Stimulated activated CD4-positive, alpha-beta T cell treated with anti-CD3 and anti-CD28 coated beads, Interleukin-2, amount 100 ng/mL, for 48 hours (primary cell): Measurements from ENCODE around the gene KYAT1.
A peak's percentile ranks its signal among the peaks of the same experiment; 100 is the strongest.

Source experiments
- DNase-seq, 2 donors: peaks; one replicate each; pipeline ENCODE4 v3.0.0-alpha.2; 2020

KYAT1 gene

DNA sequence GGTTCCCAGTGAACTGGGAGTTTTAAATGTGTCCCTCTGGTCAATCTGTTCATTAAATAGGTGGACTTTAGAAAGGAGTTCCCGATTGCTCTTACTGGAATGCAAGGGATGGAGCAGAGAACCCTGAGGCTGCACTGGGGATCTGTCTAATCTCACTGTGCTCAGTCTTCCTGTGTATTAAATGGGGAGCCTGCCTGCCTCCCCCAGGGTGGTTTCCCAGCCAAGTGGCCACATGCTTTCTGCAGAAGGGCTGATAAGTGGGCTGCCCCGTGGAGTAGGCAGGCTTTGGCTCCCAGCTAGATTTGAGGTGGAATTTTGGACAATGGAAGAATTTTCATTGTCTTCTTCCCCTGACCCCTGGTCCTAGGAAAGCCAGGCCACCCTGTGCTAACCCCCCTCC, 25.0 kb upstream of the KYAT1 start:
- no peak for DNase-seq

DNA sequence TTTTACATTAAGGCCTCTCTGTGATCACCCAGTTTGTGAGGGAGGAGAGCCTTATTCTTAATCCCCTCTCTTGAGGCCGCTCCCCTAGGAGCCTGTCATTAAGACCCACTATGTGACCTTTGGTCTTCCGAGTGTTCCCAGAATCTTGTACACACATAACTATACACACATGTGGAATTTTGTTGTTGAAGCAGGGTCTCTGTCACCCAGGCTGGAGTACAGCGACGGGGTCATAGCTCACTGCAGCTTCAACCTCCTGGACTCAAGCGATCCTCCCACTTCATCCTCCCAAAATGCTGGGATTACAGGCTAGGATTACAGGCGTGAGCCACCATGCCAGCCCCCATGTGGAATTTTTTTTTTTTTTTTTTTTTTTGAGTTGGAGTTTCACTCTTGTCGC, 24.2 kb upstream of the KYAT1 start:
- DNase-seq: no peak

DNA sequence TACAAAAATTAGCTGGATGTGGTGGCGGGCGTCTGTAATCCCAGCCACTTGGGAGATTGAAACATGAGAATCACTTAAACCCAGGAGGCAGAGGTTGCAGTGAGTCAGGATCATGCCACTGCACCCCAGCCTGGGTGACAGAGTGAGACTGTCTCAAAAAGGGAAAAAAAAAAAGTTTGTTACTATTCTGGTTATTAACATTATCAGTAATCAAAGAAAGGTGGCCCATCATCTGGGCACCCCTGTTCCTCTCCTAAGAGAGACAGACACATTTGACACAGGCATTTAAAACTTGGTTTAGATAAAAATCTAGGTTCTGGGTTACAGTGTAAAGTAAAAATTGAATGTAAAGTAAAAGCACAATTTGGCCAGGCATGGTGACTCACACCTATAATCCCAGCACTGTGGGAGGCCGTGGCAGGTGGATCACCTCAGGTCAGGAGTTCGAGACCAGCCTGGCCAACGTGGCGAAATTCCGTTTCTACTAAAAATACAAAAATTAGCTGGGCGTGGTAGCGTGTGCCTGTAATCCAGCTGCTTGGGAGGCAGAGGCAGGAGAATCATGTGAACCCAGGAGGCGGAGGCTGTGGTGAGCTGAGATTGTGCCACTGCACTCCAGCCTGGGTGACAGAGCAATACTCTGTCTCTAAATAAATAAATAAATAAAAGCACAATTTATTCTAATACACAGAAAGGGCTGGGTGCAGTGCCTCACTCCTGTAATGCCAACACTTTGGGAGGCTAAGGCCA, 22.3 kb upstream of the KYAT1 start:
- DNase-seq: no peak

DNA sequence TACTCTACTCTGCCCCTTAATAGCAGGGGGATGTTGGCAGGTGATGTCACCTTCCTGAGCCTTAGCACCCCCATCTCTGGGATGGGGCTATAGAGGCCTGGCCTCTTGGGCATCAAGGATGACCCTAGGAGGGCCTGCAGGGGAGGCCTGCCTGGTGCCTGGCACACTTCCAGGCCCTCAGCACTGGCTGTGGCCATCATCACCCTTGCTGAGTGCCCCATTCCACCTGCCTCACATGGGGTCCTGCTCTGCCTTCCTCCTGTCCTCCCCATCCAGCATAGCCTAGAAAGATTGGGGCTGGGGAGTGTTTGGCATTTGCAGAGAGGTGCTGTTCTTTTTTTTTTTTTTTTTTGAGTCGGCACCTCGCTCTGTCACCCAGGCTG, 21.3 kb upstream of the KYAT1 start:
- DNase-seq: no peak

DNA sequence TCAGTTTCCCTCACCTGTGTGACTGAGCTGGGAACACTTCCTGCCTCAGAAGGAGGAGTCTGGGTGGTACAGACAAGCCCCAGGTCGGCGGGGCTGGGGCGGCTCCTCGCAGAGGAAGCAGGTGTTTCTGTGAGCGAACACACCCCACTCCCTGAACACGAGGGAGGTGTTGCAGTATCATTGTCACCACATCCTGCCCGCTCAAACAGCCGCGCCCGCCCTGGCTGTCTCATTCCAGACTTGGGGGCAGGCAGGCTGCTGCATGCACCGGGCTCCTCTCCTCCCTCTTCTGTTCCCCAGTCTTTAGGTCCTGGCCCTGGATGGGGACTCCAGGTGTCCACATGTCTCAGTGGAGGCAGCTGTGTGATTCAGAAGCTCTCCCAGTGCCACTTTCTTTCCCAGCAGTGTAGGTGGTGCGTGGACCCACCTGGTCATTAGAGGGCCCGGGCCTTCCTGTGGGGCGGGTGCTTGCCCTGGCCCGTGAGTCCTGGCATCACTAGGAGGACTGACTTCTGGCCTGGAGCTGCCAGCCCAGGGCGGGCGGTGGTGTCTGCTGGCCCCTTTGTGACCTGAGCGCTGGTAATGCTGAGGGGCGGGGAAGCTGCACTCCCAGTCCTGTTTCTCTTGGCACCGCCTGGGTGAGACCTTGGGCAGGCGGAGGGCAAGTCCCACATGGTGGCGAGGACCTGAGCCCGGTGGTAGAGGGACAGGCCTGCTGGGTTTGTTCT, 20.8 kb upstream of the KYAT1 start:
- peak; percentile 68 to 75 for DNase-seq

DNA sequence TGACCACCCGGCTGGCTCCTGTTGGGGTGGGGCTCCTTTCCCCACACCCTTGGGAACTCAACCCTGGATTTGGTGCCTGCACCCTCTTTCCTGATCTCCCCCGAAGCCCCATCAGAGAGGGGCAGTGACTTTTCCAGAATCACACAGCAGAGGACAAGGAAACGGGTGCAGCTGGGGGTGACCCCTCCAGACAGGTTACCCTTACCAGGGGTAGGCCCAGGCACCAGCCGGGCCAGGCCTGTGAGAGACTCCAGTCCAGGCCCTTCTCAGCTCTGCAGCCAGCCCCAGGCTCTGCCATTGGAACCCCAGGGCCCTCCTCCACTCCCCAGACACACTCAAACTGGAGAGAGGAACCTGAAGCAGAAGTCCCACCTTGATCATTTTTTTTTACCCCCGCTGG, 20.1 kb upstream of the KYAT1 start:
- no peak for DNase-seq

DNA sequence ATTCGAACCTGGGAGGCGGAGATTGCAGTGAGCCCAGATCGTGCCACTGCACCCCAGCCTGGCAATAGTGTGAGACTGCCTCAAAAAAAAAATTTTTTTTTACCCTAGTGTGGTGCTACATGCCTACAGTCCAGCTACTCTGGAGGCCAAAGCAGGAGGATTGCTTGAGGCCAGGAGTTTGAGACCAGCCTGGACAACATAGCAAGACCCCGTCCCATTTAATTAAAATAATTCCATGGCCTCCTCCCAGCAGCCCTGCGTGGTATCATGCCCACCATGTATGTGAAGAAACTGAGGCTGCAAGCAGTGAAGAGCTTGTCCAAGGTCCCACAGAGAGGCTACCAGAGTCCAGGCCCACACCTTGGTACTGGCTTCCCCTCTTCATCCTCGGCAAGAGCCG, 19.6 kb upstream of the KYAT1 start:
- DNase-seq: no peak

DNA sequence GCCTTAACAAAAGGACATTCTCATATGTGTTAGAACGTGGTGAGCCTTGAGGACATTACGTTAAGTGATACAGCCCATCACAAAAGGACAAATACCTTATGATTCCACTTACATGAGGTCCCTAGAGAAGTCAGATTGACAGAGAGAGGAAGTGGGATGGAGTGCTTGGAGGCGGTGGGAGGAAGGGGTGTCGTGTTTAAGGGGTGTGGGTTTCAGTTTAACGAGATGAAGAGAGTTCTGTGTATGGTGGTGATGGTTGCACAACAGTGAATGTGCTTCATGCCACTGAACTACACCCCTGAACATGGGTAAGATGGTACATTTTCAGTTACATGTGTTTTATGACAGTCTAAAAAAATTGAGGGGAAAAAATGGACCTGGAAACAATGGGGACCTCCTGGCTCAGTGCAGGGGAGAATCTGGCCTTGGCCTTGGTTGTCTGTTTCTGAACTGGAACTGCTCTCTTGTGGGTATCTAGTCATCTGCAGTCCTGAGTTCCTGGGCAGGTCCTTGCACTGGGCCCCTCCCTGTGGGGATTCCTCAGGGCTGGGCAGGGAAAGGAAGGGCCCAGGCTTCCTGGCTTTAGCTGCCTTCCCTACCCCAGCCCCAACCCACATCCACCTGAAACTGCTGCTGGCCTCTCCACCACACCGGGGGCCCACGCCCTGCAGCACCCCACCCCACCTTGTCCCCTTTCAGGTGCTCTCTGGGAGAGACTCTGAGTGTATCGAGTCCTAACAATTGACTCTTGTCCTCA, 18.0 kb upstream of the KYAT1 start:
- DNase-seq: no peak

DNA sequence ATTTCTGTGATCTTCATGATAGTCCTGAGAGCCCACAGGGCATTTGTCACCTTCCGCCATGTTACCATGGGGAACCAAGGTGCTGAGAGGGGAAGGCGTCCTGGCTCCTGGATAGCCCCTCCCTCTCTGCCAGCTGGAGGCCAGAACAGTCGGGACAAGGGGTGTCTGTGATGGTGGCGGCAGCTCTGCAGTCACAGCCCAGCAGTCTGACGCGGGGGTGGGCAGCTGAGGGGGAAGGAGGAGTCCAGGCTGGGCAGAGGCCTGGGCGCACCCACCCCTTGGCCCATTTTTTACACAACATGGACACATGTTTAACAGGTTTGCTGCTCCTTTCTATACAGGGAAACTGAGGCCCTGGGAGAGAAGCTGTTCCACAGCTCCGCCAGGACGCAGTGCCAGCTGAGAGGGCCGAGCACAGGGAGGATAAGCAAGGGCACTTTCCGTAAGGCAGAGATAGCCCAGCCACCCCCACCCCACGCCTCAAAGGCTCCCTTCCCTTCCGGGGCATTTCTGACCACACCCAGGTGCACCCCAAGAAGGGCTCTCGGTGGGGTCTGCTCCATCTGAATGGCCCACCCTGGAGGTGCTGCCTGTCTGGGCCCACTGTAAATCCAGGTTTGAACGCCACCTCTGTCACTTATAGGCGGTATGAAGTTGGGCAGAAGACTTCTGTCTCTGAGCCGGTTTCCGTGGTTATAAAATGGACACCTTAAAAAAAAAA, 17.3 kb upstream of the KYAT1 start:
- DNase-seq: no peak

DNA sequence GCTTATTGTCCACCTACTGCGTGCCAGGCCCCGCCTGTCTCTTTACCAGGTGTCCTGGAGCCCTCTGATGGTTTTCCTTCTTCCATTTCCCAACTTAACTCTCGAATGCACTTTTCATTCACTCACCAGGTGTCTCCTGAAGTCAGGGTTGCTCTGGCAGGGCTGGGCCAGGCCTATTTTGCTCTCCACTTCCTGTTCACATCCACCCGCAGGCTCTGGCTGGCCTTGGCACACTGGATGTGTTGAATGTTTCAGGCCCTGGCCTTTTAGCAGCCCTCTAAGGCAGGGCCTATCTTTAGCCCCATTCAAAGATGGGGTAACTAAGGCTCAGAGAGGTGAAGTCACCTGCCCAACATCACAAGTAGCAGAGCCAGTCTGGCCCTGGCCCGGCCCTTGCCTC, 16.6 kb upstream of the KYAT1 start:
- DNase-seq: no peak

DNA sequence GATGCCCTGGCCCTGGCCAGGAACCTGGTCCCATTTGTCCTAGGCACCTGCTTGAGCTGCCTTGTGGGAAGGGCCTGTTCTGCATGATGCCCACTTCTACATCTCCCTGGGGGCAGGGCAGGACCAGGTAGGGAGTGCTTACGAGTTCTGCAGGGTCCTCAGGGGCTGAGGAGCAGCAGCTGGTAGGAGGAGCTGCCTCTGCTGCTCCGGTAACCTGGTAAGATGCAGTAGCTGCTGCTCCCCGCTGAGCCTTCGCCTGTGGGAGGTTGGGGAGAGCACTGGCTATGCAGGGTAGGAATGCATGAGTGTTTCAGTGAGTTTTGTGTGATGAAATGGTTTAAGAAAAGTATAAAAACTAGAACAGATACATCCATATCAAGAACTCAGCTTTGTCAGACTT, 13.8 kb upstream of the KYAT1 start:
- DNase-seq: no peak

DNA sequence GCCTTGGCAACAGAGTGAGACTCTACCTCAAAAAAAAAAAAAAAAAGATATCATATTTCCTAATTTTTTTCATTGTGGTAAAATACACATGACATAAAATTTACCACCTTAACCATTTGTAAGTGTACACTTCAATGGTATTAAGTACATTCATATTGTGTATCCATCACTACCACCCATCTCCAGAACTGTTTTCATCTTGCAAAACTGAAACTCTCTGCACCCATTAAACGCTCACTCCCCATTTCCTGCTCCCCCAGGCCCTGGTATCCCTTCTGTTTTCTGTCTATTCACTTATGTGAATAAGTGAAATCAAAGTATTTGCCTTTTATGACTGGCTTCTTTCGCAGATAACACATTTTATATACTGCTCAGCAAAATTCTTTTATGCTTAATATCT, 13.0 kb upstream of the KYAT1 start:
- DNase-seq: no peak

DNA sequence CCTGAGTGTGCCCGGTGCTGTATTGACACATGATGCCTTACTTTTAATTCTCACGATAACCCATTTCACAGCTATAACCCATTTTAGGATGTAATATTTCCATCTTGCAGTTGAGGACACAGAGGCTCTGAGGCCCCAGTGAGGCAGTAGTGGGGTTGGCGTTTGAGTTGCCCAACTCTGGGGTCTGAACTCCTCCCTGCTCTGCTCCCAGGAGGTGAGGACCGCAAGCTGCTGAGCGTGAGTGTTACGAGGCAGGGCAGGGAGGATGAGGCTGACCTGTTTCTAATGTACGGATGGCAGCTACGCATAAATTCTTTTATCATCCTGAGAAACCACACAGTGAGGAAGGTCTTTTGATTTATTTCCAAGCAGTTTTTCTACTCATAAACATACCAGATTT, 11.6 kb upstream of the KYAT1 start:
- no peak for DNase-seq

DNA sequence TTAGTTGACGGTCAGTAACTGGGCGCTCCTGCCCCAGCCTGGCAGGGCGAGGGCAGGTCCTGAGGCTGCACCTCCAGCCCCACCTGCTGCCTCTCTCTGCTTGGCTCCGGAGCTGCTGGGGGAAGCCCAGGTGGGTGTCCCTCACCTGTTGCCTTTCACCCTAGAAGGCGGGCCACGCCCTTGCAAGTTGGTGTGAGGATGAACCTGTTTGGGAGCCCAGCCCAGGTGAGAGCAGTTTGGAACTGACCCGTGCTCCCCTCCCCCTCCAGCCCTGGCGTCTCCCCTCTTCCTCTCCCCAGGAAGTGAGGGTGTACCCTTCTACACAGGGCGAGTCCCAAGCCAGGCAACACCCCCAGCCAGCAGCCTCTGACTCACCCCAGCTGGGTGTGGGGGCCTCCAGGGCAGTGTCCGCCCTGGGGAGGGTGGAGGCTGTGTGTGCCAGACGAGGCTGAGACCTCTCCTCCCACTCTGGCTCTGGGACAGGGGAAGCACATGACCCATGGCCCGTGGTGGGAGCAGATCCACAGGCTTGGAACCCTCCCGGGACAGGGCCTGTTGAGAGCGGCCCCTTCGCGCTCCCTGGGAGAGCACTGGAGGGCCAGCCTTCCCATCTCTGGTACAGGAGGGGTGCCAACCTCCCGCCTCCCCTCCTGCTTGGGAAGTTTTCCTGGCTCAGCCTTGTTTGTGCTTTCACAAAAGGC, 10.6 kb upstream of the KYAT1 start:
- no peak for DNase-seq

DNA sequence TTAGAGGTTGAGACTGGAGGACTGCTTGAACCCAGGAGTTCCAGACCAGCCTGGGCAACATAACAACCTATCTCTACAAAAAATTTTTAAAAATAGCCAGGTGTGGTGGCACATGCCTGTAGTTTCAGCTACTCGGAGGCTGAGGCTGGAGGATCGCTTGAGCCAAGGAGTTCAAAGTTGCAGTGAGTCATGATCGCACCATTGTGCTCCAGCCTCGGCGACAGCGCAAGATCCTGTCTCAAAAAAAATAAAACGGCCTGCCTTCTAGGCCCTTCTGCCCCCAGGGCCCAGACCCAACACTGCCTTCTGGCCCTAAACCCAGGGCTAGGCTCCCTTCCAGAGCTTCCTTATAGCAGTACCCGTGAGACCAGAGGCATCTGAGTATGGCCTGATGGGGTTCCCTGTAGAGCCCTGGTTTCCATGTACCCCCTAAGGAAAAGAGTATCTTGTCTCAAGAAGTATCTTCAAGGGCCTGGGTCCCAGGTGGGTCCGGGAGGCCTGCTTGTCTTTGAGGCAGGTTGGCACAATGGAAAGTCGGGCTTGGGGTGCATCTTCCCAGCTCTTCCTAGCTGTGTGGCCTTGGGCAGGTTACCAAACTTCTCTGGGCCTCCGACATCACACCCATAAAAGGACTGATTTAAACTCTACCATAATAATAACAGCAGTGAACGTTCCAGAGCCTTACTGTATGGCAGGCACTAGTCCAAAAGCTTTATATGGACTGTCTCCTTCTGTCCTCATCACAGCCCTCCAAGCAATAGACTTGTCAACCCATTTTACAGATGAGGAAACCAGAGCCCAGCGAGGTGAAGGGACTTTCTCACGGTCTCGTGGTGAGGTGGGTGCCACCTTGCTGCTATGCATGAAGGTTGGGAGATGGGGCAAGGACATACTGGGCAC, 9.8 kb upstream of the KYAT1 start:
- no peak for DNase-seq

DNA sequence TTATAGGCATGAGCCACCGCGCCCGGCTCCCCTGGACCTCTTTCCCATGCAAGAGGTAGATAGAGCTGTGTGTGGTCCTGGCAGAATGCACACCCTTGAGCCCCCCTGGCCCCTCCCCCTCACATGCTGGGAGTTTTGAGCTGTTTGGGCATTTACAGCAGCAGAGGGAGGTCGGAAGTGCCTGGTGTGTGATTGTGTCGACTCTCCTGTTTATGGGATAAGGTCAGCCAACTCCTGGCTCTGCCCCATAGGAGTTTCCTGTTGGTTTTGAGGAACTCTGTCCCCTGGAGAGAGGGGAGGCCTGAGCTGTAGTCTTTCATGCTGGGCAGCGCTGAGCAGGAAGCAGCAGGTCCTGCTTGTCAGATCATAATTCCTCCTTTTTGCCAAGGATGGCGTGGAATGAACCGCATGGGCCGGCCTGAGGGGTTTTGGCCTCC, 6.2 kb upstream of the KYAT1 start:
- no peak for DNase-seq

DNA sequence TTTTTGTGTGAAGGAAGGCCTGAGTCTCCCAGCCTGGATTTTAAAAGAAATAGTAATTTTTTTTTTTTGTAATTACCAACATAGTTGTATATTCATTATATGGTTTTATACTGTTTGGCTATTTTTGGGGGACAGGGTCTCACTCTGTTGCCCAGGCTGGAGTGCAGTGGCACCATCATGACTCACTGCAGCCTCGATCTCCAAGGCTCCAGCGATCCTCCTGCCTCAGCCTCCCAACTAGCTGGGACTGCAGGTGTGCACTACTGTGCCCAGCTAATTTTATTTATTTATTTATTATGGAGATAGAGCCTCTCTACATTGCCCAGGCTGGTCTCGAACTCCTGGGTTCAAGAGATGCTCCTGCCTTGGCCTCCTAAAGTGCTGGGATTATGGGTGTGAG, 5.3 kb upstream of the KYAT1 start:
- DNase-seq: no peak

DNA sequence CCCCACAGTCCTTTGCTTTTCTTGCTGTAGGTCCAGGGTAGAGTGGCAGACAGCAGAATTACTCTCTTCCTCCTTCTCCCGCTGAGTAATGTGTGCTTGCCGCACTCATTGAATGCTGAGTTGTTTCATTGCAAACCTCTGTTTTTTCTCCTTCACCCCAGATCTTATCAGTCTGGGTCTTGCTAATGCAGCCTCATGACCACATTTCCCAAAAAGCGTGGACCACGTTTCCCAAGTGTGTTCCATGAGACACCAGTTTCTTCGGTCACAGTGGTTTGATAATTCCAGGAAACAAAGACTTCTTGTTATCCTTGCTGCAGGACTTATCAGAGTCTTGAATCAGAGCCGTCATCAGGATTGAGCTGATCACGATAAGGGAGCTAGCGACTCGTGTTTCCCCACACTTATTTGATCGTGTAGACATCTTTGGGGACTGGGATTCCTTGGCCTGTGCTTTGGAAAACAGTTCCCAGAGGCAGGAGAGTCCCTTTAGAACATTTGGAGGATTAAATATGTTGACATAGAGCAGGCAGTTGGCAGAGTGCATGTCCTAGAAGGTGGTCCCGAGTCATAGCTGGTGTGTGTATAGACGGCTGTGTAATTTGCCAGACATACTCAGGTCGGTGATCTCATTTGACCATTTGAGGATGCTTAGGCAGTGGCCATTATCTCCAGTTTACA, 4.6 kb upstream of the KYAT1 start:
- DNase-seq: no peak

DNA sequence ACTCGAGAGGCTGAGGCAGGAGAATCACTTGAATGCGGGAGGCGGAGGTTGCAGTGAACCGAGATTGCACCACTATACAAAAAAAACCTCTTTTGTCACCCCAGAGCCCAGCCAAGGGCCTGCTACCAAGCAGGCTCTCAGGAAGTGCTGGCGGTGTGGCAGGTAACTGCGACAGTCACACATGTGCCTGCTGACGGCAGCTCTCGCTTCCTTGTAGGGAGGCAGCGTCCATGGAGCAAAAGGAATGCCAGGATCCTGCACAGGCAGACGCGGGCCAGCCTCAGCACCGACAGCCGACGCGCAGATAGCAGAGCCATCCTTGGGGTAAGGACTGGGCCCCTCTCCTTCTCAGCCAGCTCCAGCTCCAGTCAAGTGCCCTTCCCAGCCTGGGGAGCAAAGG, 4.0 kb upstream of the KYAT1 start:
- DNase-seq: no peak

DNA sequence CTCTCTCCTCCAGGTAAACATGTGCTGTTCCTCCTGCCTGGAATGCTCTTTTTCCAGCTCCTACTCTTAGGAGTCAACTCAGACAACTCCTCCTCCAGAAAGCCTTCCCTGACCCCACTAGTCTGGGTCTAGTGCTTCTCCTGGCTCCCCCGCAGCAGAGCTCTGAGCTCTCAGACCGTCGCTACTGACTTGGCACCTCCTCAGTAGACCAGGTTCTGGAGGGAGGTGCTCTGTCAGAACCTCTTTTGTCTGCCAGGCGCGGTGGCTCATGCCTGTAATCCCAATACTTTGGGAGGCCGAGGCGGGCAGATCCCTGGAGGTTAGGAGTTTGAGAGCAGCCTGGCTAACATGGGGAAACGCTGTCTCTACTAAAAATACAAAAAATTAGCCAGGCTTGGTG, 3.6 kb upstream of the KYAT1 start:
- DNase-seq: no peak

DNA sequence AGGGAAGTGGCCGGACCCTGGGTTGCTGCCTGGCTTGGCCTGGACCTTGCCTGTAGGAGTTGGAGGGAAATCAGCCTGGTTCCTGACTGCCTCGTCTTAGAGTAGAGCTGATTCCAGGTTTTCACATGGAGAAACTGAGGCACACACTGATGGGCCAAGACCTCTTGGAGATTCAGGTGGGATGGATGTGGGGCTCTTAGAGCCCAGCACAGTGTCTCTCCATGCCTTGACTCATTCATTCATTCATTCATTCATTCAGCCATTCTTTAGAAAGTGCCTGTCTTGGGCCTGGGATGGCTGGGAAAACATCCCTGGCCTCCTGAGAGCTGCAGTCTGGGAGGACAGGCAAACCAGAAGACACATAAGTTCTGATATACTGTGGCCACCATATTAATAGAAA, 2.4 kb upstream of the KYAT1 start:
- no peak for DNase-seq
